GM13977 (cell line): ENCODE data around the gene TBL1XR1.
"Not testable (repeated sequence)": the region's sequence is repeated elsewhere in the genome, so short reads cannot be mapped to it uniquely, and the experiment has no call there.

Experiments used
- DNase-seq: peaks from one replicate; pipeline ENCODE4 v3.0.0; 2012; ENCODE audit warnings: low spot score
- in situ Hi-C: fragments of 300-500 bp; cut with MboI; formaldehyde crosslinking; loops from one replicate; pipeline ENCODE4 v1.12.0; 2022; ENCODE audit warnings: low sequenced_read_pairs, low pct_unique_long_range_greater_than_20kb, mixed read lengths, inconsistent platforms; ENCODE audit not compliant: unreplicated experiment
- TF ChIP-seq, protein P1 (sequence below): IDR thresholded peaks from 2 replicates; pipeline ENCODE4 v1.5.1; 2012; ENCODE audit warnings: mild to moderate bottlenecking, control low read depth; ENCODE audit not compliant: insufficient read depth; ENCODE audit errors: extremely low read depth, missing control alignments

The TBL1XR1 gene

DNA sequence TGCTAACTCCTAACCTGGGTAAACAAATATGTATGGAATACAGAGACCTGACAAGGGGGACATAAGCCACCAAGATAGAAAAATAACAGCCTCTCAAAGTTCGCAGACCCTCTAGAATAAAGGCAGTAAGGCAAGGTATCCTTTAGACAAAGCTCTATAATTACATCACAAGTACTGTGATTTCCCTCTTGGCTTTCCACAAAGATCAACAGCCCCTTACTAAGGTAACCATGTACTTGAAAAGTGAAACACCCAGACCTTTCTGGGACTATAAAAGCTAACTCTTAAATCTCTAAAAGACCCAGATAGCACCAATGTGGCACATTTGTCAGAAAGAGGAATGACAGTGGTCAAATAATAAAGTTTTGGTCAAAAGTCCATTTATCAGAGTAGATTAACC lies 51.9 kb downstream of the TBL1XR1 start:
- DNase-seq: peak; percentile 27
- in situ Hi-C loops: no loop called here
- TF ChIP-seq, protein P1, sequence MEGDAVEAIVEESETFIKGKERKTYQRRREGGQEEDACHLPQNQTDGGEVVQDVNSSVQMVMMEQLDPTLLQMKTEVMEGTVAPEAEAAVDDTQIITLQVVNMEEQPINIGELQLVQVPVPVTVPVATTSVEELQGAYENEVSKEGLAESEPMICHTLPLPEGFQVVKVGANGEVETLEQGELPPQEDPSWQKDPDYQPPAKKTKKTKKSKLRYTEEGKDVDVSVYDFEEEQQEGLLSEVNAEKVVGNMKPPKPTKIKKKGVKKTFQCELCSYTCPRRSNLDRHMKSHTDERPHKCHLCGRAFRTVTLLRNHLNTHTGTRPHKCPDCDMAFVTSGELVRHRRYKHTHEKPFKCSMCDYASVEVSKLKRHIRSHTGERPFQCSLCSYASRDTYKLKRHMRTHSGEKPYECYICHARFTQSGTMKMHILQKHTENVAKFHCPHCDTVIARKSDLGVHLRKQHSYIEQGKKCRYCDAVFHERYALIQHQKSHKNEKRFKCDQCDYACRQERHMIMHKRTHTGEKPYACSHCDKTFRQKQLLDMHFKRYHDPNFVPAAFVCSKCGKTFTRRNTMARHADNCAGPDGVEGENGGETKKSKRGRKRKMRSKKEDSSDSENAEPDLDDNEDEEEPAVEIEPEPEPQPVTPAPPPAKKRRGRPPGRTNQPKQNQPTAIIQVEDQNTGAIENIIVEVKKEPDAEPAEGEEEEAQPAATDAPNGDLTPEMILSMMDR: no peak

DNA sequence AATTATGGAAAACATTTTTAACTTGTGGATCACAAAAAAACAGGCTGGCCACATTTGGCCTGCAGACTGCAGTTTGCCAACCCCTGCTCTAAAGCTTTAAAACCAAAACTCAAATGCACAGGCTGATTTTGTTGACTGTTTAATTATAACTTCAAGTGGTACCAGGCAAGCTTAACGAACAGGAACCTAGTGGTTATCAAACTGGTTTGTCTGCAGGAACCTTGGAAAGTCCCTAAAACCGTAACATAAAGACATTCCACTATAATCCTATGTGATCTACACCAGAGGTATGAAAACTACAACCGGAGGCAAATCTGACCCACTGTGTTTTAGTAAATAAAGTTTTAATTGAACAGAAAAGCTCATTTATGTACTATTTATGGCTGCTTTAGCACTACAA lies 52.4 kb downstream of the TBL1XR1 start:
- TF ChIP-seq, protein P1: no peak
- peak; percentile 48 for DNase-seq
- in situ Hi-C loops: no loop called here

DNA sequence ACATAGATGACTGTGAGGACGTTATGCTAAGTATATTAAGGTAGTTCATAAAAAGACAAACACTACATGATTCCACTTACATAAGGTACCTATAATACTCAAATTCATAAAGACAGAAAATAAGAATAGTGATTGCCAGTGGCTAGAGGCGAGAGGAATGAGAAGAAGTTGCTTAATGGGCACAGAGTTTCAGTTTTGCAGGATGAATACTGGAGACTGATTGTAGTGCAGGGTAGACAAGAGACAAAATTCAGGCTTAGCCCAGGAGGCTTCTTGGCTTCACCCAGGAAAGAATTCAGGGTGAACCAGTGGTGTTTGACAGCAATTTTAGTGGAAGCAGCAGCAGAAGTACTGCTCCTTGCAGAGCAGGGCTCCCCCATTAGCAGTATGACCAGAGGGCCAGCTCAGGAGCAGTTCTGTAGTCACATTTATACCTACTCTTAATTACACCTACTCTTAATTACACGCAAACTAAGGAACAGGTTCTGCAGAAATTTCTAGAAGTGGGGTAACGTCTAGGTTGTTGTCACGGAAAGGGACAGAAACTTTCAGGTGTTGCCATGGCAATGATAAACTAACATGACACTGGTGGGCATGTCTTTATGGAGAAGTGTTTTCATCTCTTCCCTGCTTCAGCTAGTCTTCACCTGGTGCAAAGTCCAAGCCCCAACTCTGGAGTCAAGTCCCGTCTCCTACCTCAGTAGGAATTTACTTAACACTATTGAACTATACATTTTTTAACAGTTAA lies 55.2 kb downstream of the TBL1XR1 start:
- in situ Hi-C loops: no loop called here
- TF ChIP-seq, protein P1: no peak
- no peak for DNase-seq

DNA sequence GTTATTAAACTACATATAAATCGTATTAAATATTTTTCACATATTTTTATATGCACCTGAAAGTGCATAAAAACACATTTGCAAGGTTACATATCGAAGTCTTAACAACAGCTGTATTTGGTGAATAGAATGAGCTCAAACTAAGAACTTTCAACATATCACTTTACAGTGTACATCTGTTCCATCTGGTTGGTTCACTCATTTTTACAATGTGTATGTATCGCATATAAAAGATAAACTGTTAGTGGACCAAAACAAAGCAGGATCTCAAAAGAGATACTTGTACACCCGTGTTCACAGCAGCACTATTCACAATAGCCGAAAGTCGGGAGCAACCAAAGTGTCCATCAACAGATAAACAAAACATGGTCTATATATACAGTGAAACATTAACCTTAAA lies 55.8 kb downstream of the TBL1XR1 start:
- TF ChIP-seq, protein P1: no peak
- in situ Hi-C loops: no loop called here
- DNase-seq: no peak

DNA sequence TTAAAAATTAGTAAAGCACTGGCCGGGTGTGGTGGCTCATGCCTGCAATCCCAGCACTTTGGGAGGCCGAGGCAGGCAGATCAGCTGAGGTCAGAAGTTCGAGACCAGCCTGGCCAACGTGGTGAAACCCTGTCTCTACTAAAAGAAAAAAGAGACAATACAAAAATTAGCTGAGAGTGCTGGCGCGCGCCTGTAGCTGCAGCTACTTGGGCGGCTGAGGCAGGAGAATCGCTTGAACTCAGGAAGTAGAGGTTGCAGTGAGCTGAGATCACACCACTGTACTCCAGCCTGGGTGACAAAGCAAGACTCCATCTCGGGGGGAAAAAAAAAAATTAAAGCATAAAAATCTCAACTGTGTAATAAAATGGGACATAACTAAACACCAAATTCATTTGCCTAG lies 58.1 kb downstream of the TBL1XR1 start:
- in situ Hi-C loops, DNase-seq: not testable (repeated sequence)

DNA sequence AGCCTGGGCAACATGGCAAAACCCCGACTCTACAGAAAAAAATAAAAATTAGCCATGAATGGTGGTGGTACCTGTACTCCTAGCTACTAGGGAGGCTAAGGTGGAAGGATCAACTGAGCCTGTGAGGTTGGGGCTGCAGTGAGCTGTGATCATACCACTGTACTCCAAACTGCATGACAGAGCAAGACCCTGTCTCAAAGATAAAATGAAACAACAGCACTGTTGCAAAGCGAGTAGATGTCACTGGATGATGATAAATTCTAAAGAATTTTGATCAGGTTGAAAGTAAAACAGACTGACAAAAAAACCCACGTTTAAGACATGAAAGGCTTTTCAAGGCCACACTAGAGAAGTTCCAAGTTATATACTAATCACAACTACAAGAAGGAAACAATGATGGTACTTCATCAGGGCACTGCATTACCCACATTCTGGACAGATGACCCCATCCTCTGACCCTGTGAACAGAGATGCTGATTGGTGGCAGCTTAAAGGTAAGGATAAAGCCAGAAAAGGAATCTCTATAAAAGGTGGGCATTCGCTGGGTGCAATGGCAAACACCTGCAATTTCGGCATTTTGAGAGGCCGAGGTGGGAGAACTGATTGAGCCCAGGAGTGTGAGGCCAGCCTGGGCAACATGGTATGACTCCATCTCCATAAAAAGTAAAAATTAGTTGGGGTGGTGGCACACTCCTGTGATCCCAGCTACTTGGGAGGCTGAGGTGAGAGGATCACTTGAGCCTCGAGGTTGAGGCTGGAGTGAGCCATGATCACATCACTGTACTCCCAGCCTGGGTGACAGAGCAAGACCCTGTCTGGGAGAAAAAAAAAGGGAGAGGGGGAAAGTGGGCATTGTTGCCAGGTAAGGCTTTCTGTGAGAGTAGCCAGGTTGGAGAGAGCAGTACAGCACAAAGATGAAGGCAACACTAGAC lies 59.2 kb downstream of the TBL1XR1 start:
- in situ Hi-C loops: no loop called here
- TF ChIP-seq, protein P1: no peak
- no peak for DNase-seq

DNA sequence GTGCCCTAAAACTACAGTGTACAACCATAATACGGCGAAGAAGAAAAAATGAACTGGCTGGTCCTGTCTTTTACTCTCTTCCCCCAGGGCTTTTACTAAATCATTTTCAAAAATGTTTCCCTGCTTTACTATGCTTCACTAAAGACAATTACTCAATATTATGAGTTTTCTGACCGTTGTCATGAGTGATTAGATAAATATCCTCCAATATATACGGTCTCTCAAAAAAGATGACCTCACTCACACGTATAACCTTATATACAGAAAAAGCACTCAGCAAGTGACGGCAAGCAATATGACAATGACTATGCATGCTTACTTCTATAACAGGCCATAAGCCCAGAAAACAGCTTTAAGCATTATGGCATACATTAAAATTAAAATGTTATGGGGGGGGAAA lies 60.5 kb downstream of the TBL1XR1 start:
- TF ChIP-seq, protein P1: no peak
- in situ Hi-C loops: no loop called here
- DNase-seq: no peak
